ELF-1 (cell line): ENCODE data around the gene SHLD3.
"Not testable (repeated sequence)": the region's sequence is repeated elsewhere in the genome, so short reads cannot be mapped to it uniquely, and the experiment has no call there.

Experiments
- DNase-seq: peaks from one replicate; pipeline ENCODE4 v3.0.0-alpha.2; 2016; ENCODE audit warnings: low read depth, low spot score

SHLD3 gene

GRCh38 chr5:65676056-65676455 is 51.2 kb downstream of the SHLD3 start:
- not testable (repeated sequence) for DNase-seq
